Activated B cell treated with CpG ODN at 0.5 μM for 24 hours (primary cell): ENCODE measurements around the gene RTF2. TPM values are rescaled to one million over a fixed set of nuclear protein-coding genes. Genes with fewer than 3 reads are reported as not detected.

Experiments
- ATAC-seq: fragments of 200-7000 bp; cut with Tn5 transposase; one replicate; pipeline ENCODE4 v1.10.0; 2021; ENCODE audit warnings: low read depth, mild to moderate bottlenecking, moderate library complexity
- CTCF ChIA-PET: fragments of 350-600 bp; sonication (Branson Sonifier 250); formaldehyde crosslinking; loops from one replicate; lab custom pipeline; 2021; ENCODE audit warnings: antibody characterized with exemption; lab: Charles Lee
- POLR2A ChIA-PET: fragments of 350-600 bp; sonication (Branson Sonifier 250); formaldehyde crosslinking; loops from one replicate; lab custom pipeline; 2021; ENCODE audit warnings: antibody characterized with exemption; lab: Charles Lee
- DNase-seq: peaks from one replicate; pipeline ENCODE4 v3.0.0; 2022
- H3K27ac Mint-ChIP-seq: one replicate; pipeline ENCODE4 v1.8.0; 2020; ENCODE audit warnings: mixed read lengths
- H3K27me3 Mint-ChIP-seq: one replicate; pipeline ENCODE4 v1.8.0; 2021; ENCODE audit warnings: mixed read lengths
- H3K36me3 Mint-ChIP-seq: one replicate; pipeline ENCODE4 v1.8.0; 2021; ENCODE audit warnings: low read depth, mixed read lengths
- H3K4me1 Mint-ChIP-seq: one replicate; pipeline ENCODE4 v1.8.0; 2021; ENCODE audit warnings: mixed read lengths
- H3K4me3 Mint-ChIP-seq: one replicate; pipeline ENCODE4 v1.8.0; 2020; ENCODE audit warnings: mild to moderate bottlenecking, mixed read lengths
- H3K9me3 Mint-ChIP-seq: one replicate; pipeline ENCODE4 v1.8.0; 2020; ENCODE audit warnings: mixed read lengths
- CTCF ChIP-seq: fragments of 200-600 bp; IDR thresholded peaks from one replicate; pipeline ENCODE4 v1.8.0; 2022; ENCODE audit warnings: antibody characterized with exemption, mild to moderate bottlenecking
- intact Hi-C: fragments of 100-400 bp; cut with micrococcal nuclease; formaldehyde crosslinking; loops from one replicate; pipeline ENCODE4 v1.15.1; 2024
- total RNA-seq: library from RNA; stranded (reverse); gene quantifications from 2 replicates; pipeline ENCODE4 v1.2.3, GENCODE V29; 2022

RTF2 gene
- total RNA-seq, 1 donor from 2014 or later: 81.1 TPM

DNA sequence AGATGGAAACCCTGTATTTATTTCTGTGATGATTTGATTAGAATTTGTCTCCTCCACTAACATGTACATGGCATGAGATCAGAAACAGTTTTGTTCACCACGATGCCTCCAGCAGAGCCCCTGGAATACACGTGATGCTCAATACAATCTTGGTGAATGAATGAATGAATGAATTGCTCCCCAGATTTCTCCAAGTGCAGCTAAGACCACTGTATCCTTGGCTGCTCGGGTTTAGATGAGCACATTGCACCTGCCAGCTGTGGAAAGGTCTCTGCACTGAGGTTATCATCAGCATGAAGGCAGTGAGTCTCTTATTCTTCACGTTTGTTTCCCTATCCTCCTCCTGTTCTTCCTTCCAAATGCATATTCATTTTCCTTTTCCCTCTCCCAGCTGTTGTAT, 38.5 kb upstream of the RTF2 start:
- Mint-ChIP-seq H3K27me3 (peaks cover 4% of the 10 kb centered on the region), H3K4me1 (peaks cover 26% of the 10 kb centered on the region), H3K27ac (peak overlapping the region; percentile 62), H3K9me3 (no peaks in the 10 kb centered on the region), H3K36me3 (no peaks in the 10 kb centered on the region), H3K4me3 (peak overlapping the region; percentile 70)
- no peak for DNase-seq
- POLR2A ChIA-PET: interaction anchor here (0.6 kb wide), 1 partner anchor 256 kb away, joined by 3 read pairs; no protein-coding TSS in a partner anchor
- no peak for TF ChIP-seq CTCF
- intact Hi-C loops: loop anchor here (1.0 kb wide), 1 partner anchor 38 kb away; the partner anchor contains the start of gene RTF2
- ATAC-seq: no peak
- CTCF ChIA-PET: no interaction called here

- CTCF ChIA-PET: no interaction called here
- no peak overlapping the region for H3K4me3 Mint-ChIP-seq
Measured at GRCh38 chr20:56430461-56430860, 38.0 kb upstream of the RTF2 start.

GRCh38 chr20:56430957-56431356, 37.5 kb upstream of the RTF2 start:
- H3K9me3 Mint-ChIP-seq: no peaks in the 10 kb centered on the region
- ChIA-PET CTCF (no interaction called here), POLR2A (no interaction called here)
- no peak overlapping the region for H3K4me3 Mint-ChIP-seq
- no peak for TF ChIP-seq CTCF
- DNase-seq (no peak), ATAC-seq (no peak)
- no peaks in the 10 kb centered on the region for H3K36me3 Mint-ChIP-seq
- no peak overlapping the region for H3K27ac Mint-ChIP-seq
- H3K27me3 Mint-ChIP-seq: peaks cover 4% of the 10 kb centered on the region
- H3K4me1 Mint-ChIP-seq: peaks cover 29% of the 10 kb centered on the region
- intact Hi-C loops: no loop called here

More at GRCh38 chr20:56430461-56430860, 38.0 kb upstream of the RTF2 start:
- ATAC-seq (no peak), DNase-seq (no peak)
- Mint-ChIP-seq H3K27ac (no peak overlapping the region), H3K4me1 (peaks cover 28% of the 10 kb centered on the region), H3K9me3 (no peaks in the 10 kb centered on the region), H3K36me3 (no peaks in the 10 kb centered on the region), H3K27me3 (peaks cover 4% of the 10 kb centered on the region)
- intact Hi-C loops: no loop called here
- TF ChIP-seq CTCF: no peak
- POLR2A ChIA-PET: no interaction called here

GRCh38 chr20:56431471-56431870, 37.0 kb upstream of the RTF2 start:
- Mint-ChIP-seq H3K27ac (no peak overlapping the region), H3K36me3 (no peaks in the 10 kb centered on the region), H3K4me3 (no peak overlapping the region), H3K27me3 (peaks cover 4% of the 10 kb centered on the region), H3K9me3 (no peaks in the 10 kb centered on the region), H3K4me1 (peaks cover 29% of the 10 kb centered on the region)
- POLR2A ChIA-PET: no interaction called here
- DNase-seq (no peak), ATAC-seq (no peak)
- intact Hi-C loops: no loop called here
- CTCF ChIA-PET: no interaction called here
- no peak for TF ChIP-seq CTCF

DNA sequence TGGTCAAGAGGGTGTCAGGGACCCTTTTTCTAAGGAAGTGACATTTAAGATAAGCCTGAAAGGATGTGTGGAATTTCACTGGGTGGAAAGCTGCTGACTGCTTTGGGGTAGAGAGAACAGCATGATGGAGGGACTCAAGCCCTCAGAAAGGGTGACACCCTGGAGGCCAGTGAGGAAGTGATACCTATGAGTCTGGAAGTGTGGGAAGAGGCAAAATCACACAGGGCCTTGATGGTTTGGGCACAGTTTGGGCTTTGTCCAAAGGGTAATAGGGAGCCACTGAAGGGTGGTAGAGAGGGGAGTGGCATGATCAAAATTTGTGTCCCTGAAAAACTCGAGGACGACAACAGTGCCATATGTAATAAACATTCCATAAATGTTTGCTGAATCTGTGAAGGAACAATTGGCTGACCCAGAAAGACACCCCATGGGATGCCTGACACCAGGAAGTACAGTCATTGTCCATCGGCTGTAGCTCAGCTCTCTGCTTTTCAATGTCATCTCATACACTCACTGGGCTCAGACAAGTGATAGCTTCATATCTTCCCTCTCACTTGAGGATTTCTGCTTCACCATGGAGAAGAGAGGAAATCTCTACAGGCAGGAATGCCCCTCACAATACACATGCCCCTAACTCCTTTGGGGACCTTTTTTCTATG, 35.1 kb upstream of the RTF2 start:
- H3K27ac Mint-ChIP-seq: no peak overlapping the region
- H3K4me1 Mint-ChIP-seq: peaks cover 22% of the 10 kb centered on the region
- no peaks in the 10 kb centered on the region for H3K36me3 Mint-ChIP-seq
- no peak for TF ChIP-seq CTCF
- H3K9me3 Mint-ChIP-seq: no peaks in the 10 kb centered on the region
- ChIA-PET CTCF (no interaction called here), POLR2A (no interaction called here)
- ATAC-seq (no peak), DNase-seq (no peak)
- H3K4me3 Mint-ChIP-seq: no peak overlapping the region
- intact Hi-C loops: no loop called here
- peaks cover 4% of the 10 kb centered on the region for H3K27me3 Mint-ChIP-seq
